Testis (tissue), 3 donors: ENCODE results near the gene GDF9. TPM values are rescaled to one million over a fixed set of nuclear protein-coding genes. Genes with fewer than 3 reads are reported as not detected.

Experiments used
- DNase-seq: peaks from one replicate; pipeline ENCODE4 v3.0.0-alpha.2; 2019
- H3K27ac ChIP-seq, 2 donors: fragments of 200-600 bp; sonication (generic); one replicate each; pipeline ENCODE4 v1.5.1; 2019
- H3K27me3 ChIP-seq: fragments of 200-600 bp; sonication (generic); one replicate; pipeline ENCODE4 v1.5.1; 2019
- H3K36me3 ChIP-seq: fragments of 200-600 bp; sonication (generic); one replicate; pipeline ENCODE4 v1.5.1; 2017; ENCODE audit warnings: low read depth; ENCODE audit errors: missing control alignments
- H3K4me1 ChIP-seq: fragments of 200-600 bp; sonication (generic); one replicate; pipeline ENCODE4 v1.5.1; 2019
- H3K4me3 ChIP-seq, 2 donors: fragments of 200-600 bp; sonication (generic); one replicate each; pipeline ENCODE4 v1.5.1; 2017 to 2019
- H3K9me3 ChIP-seq: fragments of 200-600 bp; sonication (generic); one replicate; pipeline ENCODE4 v1.5.1; 2017
- POLR2A ChIP-seq: fragments of 450-650 bp; IDR thresholded peaks from one replicate; pipeline ENCODE4 v1.6.1; 2017; ENCODE audit warnings: antibody characterized with exemption, mild to moderate bottlenecking, moderate library complexity
- WGBS, 2 donors: methylation state at CpG; one replicate each; pipeline ENCODE4 v1.1.5; 2018; 5-methylcytosine and 5-hydroxymethylcytosine counted together
- intact Hi-C: fragments of 100-400 bp; cut with DNase I; formaldehyde crosslinking; loops from one replicate; pipeline ENCODE4 v1.15.1; 2023; ENCODE audit warnings: low total_unique reads
- polyA plus RNA-seq: library from polyadenylated mRNA; stranded (reverse); fragments of 350-450 nt; fragmentation: Illumina TruSeq; extraction: RNeasy Lipid Tissue Mini Kit (QIAGEN cat#74804); gene quantifications from one replicate; pipeline ENCODE4 v1.2.3, GENCODE V29; 2014; ENCODE audit warnings: low read depth, low replicate concordance; ENCODE audit not compliant: insufficient read depth
- total RNA-seq, 2 donors: library from RNA; depleted of rRNA; stranded (reverse); fragments of >200 nt; gene quantifications; one replicate each; pipeline ENCODE4 v1.2.3, GENCODE V29; 2016
- TF ChIP-seq, protein P1 (sequence below), 3 experiments: fragments of 450-650 bp in 2 of 3; fragments of 200-600 bp in 1 of 3; sonication (generic) in 1 of 3; IDR thresholded peaks; one replicate each; pipeline ENCODE4 v1.5.1; 2016 to 2019; ENCODE audit warnings: antibody characterized with exemption in 3 of 3, mild to moderate bottlenecking in 2 of 3, moderate library complexity in 1 of 3

GDF9 gene
- total and polyA plus RNA-seq, 3 donors from 2014 or later: 5.7 to 14.2 (median 13.5) TPM

DNA sequence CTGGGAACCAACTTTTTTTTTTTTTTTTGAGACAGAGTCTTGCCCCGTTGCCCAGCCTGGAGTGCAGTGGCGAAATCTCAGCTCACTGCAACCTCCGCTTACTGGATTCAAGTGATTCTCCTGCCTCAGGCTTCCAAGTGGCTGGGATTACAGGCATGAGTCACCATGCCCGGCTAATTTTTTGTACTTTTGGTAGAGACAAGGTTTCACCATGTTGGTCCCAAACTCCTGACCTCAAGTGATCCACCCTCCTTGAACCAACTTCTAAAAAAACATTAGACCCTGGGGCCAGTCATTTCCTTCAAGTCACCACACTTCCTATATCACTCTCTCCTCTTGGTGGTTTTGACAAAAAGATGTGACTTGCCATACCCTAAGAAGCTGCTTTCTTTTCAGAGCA, 25.0 kb downstream of the GDF9 start:
- WGBS, 2 donors: 88 to 92% methylated on average over 4 of the region's 4 CpGs
- Histone ChIP-seq H3K36me3 (no peaks in the 10 kb centered on the region), H3K4me3 (no peak overlapping the region), H3K4me1 (no peaks in the 10 kb centered on the region), H3K27me3 (no peaks in the 10 kb centered on the region), H3K9me3 (no peaks in the 10 kb centered on the region), H3K27ac (no peak overlapping the region)
- TF ChIP-seq, protein P1, sequence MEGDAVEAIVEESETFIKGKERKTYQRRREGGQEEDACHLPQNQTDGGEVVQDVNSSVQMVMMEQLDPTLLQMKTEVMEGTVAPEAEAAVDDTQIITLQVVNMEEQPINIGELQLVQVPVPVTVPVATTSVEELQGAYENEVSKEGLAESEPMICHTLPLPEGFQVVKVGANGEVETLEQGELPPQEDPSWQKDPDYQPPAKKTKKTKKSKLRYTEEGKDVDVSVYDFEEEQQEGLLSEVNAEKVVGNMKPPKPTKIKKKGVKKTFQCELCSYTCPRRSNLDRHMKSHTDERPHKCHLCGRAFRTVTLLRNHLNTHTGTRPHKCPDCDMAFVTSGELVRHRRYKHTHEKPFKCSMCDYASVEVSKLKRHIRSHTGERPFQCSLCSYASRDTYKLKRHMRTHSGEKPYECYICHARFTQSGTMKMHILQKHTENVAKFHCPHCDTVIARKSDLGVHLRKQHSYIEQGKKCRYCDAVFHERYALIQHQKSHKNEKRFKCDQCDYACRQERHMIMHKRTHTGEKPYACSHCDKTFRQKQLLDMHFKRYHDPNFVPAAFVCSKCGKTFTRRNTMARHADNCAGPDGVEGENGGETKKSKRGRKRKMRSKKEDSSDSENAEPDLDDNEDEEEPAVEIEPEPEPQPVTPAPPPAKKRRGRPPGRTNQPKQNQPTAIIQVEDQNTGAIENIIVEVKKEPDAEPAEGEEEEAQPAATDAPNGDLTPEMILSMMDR (IDR thresholded peaks at IDR 0.05): no peak
- TF ChIP-seq POLR2A: no peak
- no peak for DNase-seq
- intact Hi-C loops: no loop called here

- no peak overlapping the region for H3K27ac ChIP-seq
- TF ChIP-seq, protein P1 (IDR thresholded peaks at IDR 0.05): no peak
- TF ChIP-seq POLR2A: no peak
- H3K36me3 ChIP-seq: no peaks in the 10 kb centered on the region
- no peaks in the 10 kb centered on the region for H3K27me3 ChIP-seq
- intact Hi-C loops: no loop called here
- no peak overlapping the region for H3K4me3 ChIP-seq
- WGBS, 2 donors: 31 to 55% methylated on average over 1 of the region's 1 CpG
- no peak for DNase-seq
- no peaks in the 10 kb centered on the region for H3K9me3 ChIP-seq
- no peaks in the 10 kb centered on the region for H3K4me1 ChIP-seq
Measured at GRCh38 chr5:132840896-132841295, 25.4 kb downstream of the GDF9 start.

DNA sequence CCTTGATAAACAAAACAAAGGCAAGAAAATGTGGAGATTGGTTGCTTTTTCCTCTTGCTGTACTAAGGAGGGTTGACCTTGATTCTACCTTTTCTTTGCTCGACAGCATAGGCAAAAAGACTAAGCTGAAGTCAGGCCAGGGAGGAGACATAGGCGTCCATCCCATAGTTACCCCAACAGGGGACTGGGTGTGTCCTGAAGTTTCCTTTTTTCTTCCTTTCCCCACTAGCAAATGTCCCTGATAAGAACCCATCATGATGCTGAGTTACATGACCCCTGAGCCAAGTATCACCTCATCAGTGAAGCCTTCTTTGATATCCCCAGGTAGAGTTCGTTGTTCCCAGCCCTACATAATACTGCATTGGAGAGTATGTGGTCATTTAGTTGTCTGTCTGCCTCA, 26.0 kb downstream of the GDF9 start:
- 75 to 79% methylated on average over 3 of the region's 3 CpGs for WGBS, 2 donors
- no peaks in the 10 kb centered on the region for H3K36me3 ChIP-seq
- DNase-seq: no peak
- no peaks in the 10 kb centered on the region for H3K4me1 ChIP-seq
- no peak overlapping the region for H3K27ac ChIP-seq
- no peaks in the 10 kb centered on the region for H3K9me3 ChIP-seq
- no peak overlapping the region for H3K4me3 ChIP-seq
- intact Hi-C loops: no loop called here
- TF ChIP-seq, protein P1 (IDR thresholded peaks at IDR 0.05): no peak
- no peak for TF ChIP-seq POLR2A
- H3K27me3 ChIP-seq: no peaks in the 10 kb centered on the region

- peak overlapping the region in 1 of 2 donors; percentile 31 for H3K27ac ChIP-seq
- WGBS, 2 donors: 79 to 88% methylated on average over 8 of the region's 8 CpGs
Measured at GRCh38 chr5:132839426-132840301, 26.6 kb downstream of the GDF9 start.

More at GRCh38 chr5:132839426-132840301, 26.6 kb downstream of the GDF9 start:
- Histone ChIP-seq H3K4me3 (no peak overlapping the region), H3K4me1 (no peaks in the 10 kb centered on the region), H3K27me3 (no peaks in the 10 kb centered on the region), H3K36me3 (no peaks in the 10 kb centered on the region), H3K9me3 (no peaks in the 10 kb centered on the region)
- intact Hi-C loops: no loop called here
- TF ChIP-seq, protein P1 (IDR thresholded peaks at IDR 0.05): no peak
- no peak for TF ChIP-seq POLR2A
- no peak for DNase-seq
